Heart left ventricle (tissue), 13 donors: ENCODE results near the gene TRDMT1.

ENCODE experiments used
- CTCF ChIP-seq, 12 donors: fragments of 200-600 bp; sonication (generic) in 4 of 12; IDR thresholded peaks; one replicate each; pipeline versions ENCODE4 v1.5.0 to v1.8.0; 2018 to 2022; ENCODE audit warnings: antibody characterized with exemption in 12 of 12, mild to moderate bottlenecking in 5 of 12
- POLR2A ChIP-seq, 2 donors: fragments of 450-650 bp; IDR thresholded peaks; one replicate each; pipeline ENCODE4 v1.6.1; 2017; ENCODE audit warnings: antibody characterized with exemption in 2 of 2, mild to moderate bottlenecking in 2 of 2, moderate library complexity in 2 of 2
- donor health status: ischemic (EF 13 %, LVEDD 7.1; RV severe dilation, severe dysfunction).
- donor health status: DM: no; HTN: yes; CAD: no.
- donor health status: DM: no; HTN: no; CAD: no.
- donor health status: ischemic (EF 25% LVEDD 6.9; RV normal size, moderate dysfunction).
- donor health status: ischemic (EF 25% LVEDD 5.7; RV mildly dilated, moderate dysfunction).
- donor health status: ischemic (EF 35%, LVEDD 5.7; RV mildly dilated, moderate dysfunction).
- donor health status: nonischemic (EF 11% LVEDD 7.7; RV severe dilation, severe dysfunction).
- donor health status: DM: yes; HTN: yes; CAD: no.
- donor health status: PGD.
- donor health status: ischemic (EF 29% LVEDD 5.4; RV normal size, mild dysfunction).
- donor health status: nonischemic (EF 23%, LVEDD 6.1; RV moderate dilation, normal function).

- TF ChIP-seq POLR2A (IDR thresholded peaks at IDR 0.05) (no peak), CTCF (IDR thresholded peaks at IDR 0.05) (no peak)
Measured at GRCh38 chr10:17239345-17240085, 38.0 kb upstream of the TRDMT1 start.
